Activated CD8-positive, alpha-beta memory T cell treated with anti-CD3 and anti-CD28 coated beads, Interleukin-2, amount 50 U/mL, for 48 hours (primary cell): ENCODE measurements around the gene DUSP7.

Experiments
- DNase-seq: peaks from one replicate; pipeline ENCODE4 v3.0.0-alpha.2; 2020

DUSP7 gene, protein sequence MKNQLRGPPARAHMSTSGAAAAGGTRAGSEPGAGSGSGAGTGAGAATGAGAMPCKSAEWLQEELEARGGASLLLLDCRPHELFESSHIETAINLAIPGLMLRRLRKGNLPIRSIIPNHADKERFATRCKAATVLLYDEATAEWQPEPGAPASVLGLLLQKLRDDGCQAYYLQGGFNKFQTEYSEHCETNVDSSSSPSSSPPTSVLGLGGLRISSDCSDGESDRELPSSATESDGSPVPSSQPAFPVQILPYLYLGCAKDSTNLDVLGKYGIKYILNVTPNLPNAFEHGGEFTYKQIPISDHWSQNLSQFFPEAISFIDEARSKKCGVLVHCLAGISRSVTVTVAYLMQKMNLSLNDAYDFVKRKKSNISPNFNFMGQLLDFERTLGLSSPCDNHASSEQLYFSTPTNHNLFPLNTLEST

DNA sequence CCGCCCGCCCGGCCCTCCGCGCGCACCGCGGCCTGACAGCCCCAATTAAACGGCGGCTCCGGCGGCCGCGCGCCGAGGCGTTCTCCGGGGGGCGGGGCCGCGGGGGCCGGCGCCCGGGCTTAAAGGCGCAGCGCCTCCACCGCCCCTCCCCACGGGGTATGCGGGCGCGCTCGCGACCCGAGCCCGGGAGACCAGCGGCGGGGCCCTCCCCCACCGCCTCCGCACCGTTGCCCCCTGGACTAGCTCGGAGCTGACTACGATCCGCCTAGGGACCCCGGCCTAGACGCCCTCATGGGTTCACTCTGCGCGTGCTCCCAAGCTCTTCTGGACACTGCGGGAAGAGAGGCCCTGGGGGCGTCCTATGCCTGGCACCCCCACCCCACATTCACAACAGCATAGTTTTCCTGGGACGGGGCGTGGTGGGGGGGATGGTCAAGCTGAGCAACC is at the start of gene DUSP7:
DUSP7 (minus strand) TSS at position 51 of the 447 bp plus-strand sequence. CDS start 205 bp downstream, outside the sequence.
- peak; percentile 85 for DNase-seq

DNA sequence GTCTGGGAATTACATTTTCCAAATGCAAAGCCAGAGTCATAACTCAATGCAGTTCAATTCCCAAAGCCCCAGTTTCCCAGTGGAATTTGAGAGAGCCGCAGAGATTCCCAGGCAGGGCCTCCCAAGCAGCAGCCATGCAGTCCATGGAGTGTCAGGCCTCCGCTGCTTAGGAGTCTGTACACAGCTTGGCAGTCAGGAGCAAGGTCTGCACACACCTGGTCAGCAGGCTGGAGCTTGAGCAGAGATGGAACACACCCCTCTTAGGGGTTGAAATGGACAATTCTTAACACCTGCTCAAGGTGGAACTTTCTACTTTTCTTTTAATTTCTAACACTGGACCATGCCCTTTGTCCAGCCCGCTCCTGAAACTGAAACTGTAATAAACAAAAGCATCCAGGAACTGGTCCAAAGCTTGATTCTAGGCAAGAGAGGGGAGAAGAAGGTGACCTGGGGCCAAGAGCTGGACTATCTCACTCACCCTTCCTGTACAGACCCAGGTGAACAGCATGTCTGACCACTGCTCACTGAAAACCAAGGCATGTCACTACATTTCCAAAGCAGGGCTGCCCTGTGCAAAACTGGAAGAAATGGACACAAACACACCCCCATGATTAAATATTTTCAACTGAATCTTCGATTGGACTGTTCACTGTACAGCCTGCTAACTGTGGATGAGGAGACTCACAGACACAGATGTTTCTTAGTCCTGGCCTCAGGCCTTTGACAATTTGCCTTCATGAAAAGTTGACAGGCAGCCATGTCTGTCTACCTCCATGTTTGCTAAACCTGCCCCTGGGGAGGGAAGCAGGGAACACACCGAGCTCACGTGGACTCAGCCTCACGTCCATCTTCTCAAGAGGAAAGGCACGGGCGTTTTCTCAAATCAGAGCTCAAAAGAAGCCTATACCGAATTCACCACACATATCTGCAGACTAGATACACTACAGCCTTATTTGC is 48.6 kb upstream of the DUSP7 start:
- DNase-seq: no peak

DNA sequence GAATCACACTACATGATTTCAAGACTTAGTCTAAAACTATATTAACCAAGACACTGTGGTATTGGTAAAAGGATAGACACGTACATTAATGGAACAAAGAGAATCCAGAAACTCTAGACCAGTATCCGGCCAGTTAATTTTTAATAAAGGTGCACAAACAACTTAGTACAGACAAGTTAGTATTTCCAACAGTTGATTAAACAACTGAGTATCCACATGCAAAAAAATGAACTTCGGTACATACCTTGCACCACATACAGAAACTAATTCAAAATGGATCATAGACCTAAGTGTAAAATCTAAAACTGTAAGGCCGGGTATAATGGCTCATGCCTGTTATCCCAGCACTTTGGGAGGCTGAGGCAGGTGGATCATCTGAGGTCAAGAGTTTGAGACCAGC is 46.6 kb upstream of the DUSP7 start:
- no peak for DNase-seq

DNA sequence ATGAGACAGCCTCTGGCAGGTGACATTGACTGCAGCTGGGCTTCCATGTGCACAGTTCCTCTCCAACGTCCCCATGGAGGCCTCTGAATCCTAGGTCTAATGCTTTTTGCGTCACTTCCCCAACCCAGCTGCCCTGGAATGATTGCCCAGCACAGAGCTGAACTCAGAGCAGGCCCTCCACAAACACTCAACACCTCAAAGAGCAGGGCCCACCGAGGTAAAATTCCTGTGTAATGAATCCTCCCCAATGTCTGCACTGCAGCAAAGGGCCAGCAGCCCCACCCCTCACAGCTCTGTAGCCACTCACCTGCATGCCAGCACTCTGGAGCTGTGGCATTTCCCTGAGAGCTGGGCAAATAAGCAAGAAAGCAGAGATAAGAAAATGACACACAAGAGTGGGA is 42.6 kb upstream of the DUSP7 start:
- DNase-seq: no peak

DNA sequence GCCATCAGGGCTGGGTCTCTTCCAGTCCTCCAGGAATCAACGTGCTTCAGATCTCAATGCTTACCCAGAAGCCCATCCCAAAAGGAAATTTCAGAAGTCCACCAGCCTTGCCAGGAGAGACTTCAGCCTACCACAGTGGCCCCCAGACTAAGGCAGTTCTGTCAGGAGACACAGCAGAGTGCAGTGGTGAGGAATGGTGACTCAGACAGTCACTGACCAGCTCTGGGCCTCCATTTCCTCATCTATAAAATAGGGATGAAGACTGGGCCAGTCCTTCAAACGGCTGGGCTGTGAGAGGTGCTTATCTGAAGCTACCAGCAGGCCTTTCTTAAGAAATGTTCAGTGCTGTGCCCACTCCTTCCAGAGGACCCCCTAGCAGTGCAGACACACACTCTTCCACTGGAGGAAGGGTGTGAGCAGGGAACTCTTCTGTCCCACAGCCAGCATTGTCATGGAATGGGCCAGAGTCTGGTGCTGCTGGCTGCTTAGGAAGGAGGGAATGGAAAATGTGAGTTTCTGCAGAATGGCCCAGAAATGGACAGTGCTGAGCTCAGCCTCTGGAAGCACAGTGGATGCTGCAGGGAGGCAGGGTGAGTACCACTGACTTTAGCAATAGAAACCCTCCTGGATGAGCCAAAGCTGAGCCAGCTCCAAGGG is 41.6 kb upstream of the DUSP7 start:
- no peak for DNase-seq

DNA sequence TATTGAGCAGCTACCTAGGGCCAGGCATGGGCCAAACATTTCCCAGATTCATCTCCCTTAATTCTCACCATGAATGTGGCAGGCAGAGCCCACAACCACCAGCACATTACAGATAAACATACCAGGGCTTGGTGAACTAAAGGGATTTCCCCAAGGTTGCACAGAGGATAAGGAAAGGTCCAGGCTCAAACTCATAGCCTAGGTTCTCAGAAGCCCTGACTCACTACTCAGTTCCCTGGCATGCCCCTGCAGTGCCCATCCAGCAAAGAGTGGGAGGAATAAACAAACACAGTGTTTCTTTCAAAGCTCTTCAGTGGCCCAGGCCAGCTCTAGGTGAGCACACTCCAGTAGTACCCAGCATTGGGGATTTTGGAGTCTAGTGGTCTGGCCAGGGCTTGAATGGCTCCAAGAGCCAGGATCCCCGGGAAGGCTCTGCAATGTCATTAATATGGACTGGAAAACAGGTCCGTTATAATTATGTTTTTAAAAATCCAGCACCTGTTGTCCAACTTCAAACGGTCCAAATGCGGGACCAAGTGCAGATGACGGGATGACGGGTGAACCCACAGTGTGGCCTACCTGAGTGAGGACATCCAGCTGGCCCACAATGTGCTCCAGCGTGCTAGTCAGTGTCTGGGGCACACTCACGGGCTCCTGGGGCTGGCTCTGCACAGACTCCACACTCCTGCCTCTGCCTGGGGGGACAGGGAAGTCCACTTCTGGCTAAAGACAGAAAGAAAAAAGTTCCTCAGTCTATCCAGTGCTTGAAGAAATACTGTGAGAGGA is 39.8 kb upstream of the DUSP7 start:
- no peak for DNase-seq

DNA sequence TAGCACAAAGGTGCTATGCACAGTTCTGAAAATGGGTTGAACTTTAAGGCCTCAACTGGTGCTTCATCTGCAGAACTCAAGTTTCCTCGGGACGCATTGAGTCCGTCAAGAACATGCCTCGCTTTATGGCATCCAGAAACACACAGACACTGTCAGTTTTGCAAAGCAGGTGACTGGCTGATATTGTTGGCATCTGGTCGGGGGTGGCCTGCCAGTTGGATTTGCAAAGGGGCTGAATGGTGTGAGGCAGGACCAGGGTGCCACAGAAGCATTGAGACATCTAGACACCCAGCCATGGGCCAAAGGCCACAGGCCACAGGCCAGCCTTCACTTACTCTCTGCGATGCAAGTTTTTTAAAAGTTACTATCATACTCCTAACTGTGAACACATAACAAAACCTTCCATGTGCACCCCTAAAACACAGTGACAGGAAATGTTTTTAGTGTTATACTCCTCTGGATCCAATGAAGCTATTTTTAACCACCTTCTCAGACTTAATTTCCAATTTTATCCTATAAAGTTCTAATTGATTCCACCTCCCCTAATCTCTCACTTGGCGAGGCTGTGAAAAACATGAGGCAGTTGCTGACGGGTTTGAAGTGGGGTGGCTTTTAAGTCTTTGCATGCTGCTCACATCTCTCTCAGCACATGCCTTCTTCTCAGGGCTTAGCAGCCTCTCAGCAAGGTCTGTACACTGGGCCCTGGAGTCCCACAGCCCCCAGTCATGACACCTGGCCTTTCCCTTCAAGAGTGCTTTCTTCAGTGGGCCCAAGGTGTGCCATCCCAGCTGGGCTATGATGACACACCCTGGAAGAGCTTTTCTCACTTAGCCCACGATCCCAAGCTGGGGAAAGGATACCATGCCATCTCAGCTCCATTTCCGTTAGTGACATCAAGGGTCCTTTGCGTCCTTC is 38.5 kb upstream of the DUSP7 start:
- DNase-seq: no peak

DNA sequence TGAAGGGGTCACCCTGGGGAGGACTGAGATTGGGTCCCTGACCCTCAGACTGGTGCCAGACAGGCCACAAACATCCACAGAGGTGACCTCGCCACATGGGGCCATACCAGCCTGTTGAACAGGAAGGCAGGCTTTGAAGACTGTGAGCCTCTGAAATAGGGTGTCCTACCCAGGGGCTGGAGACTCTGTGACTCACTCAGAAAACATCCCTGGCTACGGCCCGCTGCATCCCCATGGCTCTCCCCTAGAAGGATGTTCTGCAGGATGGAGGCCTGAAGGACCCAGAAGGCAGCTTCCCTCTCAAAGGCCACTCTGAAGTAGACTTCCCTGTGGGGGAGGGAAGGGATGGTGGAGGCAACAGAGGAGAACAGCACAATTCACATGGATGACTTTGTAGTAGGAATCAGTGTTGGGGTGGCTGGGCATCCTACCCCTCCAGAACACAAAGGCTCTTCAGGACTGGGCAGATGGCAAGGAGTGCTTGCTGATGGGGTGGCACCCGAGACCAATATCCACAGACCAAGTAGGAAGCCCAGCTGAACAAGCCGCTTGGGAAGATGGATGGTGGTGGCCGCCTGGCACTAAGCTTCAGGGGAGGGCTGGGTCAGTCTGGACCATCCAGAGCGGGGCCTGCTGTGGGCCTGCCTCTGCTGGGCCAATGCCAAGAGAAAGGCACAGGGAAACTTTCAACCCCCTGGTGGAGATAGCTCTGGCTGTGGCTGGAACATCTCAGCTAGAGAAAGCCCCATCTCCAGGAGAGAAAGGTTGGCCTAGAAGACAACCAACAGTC is 37.6 kb upstream of the DUSP7 start:
- DNase-seq: no peak

DNA sequence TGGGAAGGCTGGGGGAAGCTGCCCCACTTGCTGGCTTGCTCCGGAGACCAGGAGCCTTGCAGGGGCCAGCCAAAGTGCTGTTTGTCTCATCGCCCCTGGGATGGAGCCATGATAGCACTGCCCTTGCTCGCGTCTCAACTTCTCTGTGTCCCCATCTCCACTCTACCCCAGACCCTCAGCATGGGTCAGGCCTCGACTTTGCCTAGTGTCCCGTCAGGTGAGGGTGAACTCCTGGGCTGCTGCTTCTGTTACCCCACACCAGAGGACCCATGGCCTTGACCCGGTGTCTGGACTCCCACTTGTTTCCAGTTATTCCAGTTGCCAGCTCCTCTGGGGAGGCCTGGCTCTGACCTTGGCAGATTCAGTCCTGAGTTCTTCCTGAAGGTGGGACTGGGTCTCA is 36.5 kb upstream of the DUSP7 start:
- DNase-seq: no peak

DNA sequence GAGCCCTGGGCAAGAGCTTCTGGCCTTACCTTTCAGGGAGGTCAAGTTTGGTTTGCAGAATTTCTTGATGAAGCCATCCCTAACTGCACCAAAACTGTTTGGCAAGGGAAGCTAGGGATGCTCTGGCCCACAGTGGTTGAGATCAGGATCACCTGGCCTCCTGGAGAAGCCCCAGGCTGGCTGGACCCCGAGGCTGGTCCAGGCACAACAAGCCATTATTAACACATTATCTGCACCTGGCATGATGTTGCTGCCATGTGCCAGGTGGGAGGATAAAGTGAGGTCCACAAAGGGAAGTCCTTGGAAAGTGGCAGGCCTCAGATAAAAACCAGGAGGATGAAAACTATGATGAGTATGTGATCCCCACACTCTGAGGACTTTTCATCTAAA is 35.9 kb upstream of the DUSP7 start:
- DNase-seq: no peak

DNA sequence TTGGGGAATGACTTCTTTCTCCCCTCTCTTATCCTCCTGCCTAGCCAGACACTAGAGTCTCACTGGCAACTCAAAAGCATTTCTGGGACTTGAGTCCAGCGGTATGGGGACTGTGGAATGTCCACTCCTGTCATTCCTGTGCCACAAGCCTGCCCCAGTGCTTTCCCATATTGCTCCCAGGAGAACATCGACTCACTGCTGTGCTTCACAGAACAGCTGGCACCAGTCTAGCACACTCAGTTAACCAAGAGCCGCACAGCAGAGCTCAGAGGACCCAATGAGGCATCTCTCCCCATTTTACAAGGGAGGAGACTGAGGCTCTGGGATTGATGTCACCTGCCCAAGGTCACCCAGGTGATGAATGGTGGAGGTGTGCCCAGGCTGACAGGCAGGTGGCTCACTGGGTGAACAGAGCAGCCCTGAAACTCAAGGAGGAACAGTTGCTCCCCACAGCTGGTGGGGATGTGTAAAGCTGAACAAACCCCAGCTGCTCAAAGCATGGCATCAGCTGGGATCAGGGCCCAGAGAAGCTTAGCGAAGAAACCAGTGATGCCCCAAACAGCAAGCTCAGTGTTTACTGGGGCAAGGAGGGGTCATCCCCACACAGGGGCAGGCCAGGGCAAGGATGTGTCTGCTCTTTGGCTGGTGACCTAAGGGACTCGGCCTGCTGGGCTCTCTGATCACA is 35.4 kb upstream of the DUSP7 start:
- DNase-seq: no peak

DNA sequence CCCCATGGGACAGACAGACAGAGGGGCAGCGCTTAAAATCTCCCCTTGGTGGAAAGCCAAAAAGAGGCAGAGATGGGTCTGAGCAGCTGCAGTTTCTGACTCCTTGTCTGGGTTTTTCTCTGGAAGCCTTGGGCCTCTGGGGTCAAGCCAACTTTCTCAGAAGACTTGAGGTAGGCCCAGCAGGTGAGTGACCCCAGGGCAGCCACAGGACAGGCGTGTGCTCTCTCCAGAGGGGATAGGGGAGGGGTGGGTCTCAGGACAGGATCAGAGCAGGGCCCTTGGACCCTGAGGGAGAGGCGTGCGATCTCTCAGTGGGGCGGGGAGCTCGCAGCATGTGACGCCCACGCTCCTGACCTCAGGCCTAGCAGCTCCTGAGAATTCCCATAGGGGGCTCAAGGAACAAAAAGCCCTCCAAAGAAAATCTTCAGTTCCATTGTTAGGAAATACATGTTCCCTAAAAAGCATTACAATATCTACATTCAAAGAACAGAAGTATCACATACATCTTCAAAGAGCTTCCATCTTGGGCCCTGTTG is 34.6 kb upstream of the DUSP7 start:
- DNase-seq: no peak

DNA sequence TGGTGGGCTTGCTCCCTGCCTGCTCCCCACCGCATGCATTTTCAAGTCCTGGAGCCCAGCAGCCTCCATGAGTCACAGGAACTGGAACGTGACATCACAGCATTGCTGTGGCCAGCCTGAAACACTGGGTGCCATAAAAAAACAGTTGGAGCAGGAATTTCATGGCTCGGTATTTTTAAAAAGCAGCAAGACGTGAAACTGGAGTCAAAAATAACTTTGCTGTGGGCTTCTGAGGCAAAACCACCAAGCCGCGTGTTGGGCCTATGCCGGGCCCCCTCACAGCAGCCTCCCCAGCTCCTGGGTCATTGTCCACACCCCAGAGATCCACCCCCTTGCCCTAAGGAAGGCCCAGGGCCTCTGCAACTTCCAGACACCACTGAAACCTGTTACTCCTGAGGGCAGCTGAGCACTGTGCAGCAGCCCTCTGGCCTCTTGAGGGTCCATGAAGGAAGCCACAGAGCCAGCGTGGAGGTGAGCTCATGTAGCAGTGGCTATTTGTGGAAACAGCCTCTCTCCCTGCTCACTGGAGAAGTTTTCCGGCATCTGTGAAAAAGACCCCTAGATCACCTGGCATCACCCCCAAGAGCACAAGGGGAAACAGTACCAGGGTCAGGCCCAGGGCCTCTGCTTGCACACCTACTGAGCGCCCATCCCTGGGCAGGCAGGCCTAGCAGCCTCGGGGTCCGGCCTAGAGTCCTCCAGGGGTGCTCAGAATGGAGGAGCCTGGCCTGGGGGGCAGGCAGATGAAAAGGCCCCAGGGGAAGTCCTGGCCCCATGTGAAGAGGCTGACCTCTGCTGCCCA is 34.0 kb upstream of the DUSP7 start:
- DNase-seq: no peak

DNA sequence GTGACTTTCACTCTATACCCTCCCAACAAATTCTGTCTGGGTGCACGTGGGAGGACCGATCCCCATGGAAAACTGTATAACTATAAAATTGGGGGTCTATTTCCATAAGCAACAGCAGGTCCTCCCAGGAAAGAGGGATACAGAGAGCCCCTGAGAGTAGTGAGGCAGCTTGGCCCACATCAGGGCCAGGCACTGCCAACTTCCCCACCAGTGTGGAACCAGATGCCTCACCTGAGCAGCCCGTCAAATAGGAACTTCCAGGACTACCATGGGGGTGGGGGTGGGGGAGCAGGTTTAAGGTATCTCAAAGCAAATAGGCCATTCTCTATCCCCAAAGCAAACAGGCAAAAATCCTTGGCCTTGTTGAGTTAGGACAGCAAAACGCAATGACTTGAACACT is 33.3 kb upstream of the DUSP7 start:
- DNase-seq: no peak

DNA sequence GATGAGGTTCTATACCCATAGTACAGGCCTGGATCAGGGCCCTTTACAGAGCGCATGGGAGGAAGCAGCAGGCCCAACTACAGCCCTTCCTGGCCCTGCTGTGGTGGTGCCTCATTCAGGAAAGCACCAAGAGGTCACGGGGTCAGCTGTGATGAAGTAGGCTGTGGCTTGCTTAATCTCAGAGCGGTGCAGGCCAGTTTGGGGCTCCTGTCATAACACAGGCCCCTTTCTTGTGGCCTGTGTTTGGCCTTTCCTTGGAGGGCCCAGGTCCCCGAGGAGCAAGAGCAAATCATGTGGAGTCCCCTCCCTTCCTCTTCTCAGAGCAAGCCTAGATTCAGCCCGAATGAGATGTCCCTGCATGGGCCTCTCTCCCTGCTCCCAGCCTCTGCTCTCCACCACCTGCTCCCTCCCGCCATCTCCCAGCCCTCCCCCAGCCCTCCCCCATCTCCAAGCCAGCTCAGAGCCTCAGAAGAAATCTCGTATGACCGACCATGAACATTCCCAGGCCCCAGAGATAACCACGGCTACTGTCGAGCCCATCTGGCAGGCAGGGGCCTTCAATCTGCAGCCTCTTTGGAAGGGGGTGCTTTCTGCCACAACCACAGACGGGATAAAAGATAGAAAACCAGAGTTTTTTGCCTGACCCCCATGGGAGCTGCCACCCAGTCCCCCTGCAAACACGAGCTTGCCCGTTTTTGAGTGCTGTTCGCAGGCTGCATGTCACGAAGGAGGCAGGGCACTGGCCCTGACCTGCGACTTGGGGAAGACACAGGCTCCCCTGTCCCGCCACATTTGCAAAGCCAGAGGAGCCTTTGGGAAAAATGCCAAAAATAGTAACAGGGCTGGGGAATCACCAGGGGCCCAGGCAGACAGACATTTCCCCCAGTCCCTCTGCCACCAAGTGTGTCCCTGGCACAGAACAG is 32.3 kb upstream of the DUSP7 start:
- DNase-seq: no peak

DNA sequence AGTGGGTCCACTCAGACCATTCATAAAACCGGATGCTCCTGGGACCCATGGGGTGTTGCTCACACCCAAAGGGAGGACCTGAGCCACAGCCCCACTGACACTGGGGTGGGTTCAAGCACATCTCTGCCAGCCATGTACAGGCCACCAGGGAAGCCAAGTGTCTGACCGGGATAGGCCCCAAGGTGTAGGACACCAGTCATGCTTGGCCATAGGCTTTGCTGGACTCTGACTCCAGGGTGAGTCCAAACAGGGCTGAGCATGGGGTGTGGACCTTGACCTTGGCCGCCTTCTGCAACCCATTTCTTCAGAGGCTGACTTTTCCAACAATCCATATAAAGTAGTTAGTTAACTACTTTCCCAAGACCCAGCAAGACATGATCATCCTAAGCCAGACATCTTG is 31.4 kb upstream of the DUSP7 start:
- DNase-seq: no peak

DNA sequence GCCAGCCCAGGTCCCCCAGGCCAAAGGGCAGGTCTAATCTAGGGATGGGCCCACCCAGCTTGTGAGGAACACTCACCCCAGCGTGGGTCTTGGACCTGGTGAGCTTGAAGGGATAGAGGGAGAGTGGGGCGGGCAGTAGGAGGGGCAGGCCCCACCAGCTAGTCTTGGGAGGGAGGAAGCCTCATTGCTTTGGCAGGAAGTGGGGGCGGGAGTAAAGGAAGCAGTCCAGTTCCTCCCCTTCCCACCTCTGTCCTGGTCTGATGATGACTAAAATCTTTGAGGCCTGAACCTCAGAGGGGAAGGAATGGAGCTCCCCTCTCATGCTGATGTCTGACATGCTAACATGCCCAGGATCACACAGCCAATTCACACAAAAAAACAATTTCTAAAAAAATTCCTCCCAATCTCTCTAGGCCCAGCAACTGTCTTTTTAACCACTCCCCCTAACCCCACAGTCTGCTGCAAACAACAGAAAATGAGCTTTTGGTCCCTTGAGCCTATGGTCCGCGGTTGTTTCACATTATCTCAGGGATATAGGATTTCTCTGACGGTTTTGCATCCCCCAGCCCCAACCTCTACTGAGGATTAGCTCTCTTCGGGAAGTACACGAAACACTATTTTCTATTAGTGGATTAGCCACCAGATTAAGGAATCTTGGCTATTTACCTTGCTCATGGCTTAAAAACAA is 30.7 kb upstream of the DUSP7 start:
- DNase-seq: no peak
